SJSA1 (cell line): ENCODE data around the gene UNC5C. TPM values are rescaled to one million over a fixed set of nuclear protein-coding genes. Genes with fewer than 3 reads are reported as not detected.

Experiments
- DNase-seq, 2 experiments: peaks; one replicate each; pipeline ENCODE4 v3.0.0-alpha.2; 2015 to 2020; ENCODE audit warnings: low spot score in 2 of 2, low read depth in 1 of 2
- H3K27ac ChIP-seq: fragments of 250-450 bp; sonication (Bioruptor Pico); 2 replicates; pipeline ENCODE4 v1.5.1; 2020; ENCODE audit warnings: mild to moderate bottlenecking, moderate library complexity
- H3K27me3 ChIP-seq: fragments of 250-450 bp; sonication (Bioruptor Pico); replicated peaks from 2 replicates; pipeline ENCODE4 v1.5.1; 2020; ENCODE audit warnings: mild to moderate bottlenecking, moderate library complexity
- H3K36me3 ChIP-seq: fragments of 250-450 bp; sonication (Bioruptor Pico); 2 replicates; pipeline ENCODE4 v1.5.1; 2020; ENCODE audit warnings: mild to moderate bottlenecking
- H3K4me1 ChIP-seq: fragments of 250-450 bp; sonication (Bioruptor Pico); replicated peaks from 2 replicates; pipeline ENCODE4 v1.6.1; 2021; ENCODE audit warnings: mild to moderate bottlenecking
- H3K4me3 ChIP-seq: fragments of 250-450 bp; sonication (Bioruptor Pico); 2 replicates; pipeline ENCODE4 v1.5.1; 2020; ENCODE audit warnings: mild to moderate bottlenecking
- H3K9me3 ChIP-seq: fragments of 250-450 bp; sonication (Bioruptor Pico); replicated peaks from 2 replicates; pipeline ENCODE4 v1.5.1; 2020; ENCODE audit warnings: mild to moderate bottlenecking
- total RNA-seq: library from RNA; depleted of rRNA; stranded (reverse); fragments of >200 nt; shearing (Covaris generic); gene quantifications from 2 replicates; pipeline ENCODE4 v1.2.3, GENCODE V29; 2014

UNC5C gene
- total RNA-seq, 1 experiment from 2014 or later: 0.03 TPM

DNA sequence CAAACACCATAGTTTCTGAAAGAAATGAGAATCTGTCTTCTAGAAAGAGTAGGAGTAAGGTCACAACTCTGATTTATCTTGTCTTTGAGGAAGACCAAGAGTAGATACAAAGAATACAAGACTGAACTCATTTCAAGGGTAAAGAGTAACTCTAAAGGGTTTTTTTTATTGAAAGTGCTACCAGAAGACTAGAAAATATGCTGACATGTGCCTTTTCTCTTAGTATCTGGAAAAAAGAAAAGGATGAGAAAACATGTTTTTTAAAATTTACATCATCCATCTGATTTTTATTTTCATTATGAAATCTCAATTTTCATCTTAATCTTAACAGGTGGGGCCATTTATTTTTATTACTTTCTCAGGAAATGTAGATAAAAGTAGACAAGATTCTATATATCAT, 43.0 kb downstream of the UNC5C start:
- no peaks in the 10 kb centered on the region for H3K27me3 ChIP-seq
- no peak overlapping the region for H3K4me3 ChIP-seq
- no peaks in the 10 kb centered on the region for H3K36me3 ChIP-seq
- peaks cover 42% of the 10 kb centered on the region for H3K4me1 ChIP-seq
- DNase-seq: peak in 1 of 2 experiments; percentile 14
- no peaks in the 10 kb centered on the region; the same call in 1 of the 2 replicates for H3K9me3 ChIP-seq
- peak overlapping the region; percentile 43 for H3K27ac ChIP-seq

DNA sequence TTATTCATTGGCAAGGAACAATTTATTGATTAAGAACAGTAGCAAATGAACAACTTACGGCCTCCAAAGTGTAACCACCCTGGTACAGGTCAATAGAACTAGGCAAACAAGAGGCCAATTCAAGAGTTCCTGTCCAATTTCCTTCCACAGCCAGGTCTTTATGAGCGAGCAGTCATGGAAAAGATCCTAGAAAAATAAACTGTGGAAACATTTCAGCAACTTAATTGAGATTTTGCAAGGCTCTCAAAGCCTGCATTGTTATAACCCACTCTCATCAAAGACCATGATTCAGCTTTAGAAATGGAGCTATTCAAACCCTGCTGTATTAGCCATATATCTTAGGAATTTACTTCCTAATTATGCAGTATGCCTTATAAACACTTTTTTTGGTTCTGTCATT, 43.6 kb downstream of the UNC5C start:
- Histone ChIP-seq H3K27me3 (no peaks in the 10 kb centered on the region), H3K27ac (peak overlapping the region; percentile 43)
- peak in 1 of 2 experiments; percentile 56 for DNase-seq

DNA sequence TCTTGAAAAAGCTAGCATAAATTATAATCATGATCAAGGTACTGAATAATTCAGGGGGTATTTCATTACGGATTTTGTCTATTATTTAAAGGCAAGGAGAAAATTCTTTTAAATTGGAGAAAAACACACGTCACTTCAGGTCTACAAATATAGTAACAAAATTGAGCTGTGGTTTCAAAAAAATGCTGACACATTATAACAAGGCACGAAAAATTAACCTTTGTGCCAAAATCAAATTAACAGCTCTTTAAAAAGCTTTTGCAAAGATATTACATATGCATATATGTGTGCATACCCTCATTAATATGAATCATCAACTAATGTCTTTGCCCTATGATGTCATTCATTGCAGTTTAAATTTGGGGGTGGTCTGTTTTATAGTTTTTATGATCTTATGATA, 44.3 kb downstream of the UNC5C start:
- Histone ChIP-seq H3K27me3 (no peaks in the 10 kb centered on the region), H3K4me3 (no peak overlapping the region), H3K9me3 (no peaks in the 10 kb centered on the region; the same call in 1 of the 2 replicates), H3K4me1 (peaks cover 42% of the 10 kb centered on the region), H3K27ac (no peak overlapping the region), H3K36me3 (no peaks in the 10 kb centered on the region)
- DNase-seq: no peak

More for the DNA sequence above, 43.6 kb downstream of the UNC5C start:
- Histone ChIP-seq H3K4me1 (peaks cover 42% of the 10 kb centered on the region), H3K9me3 (no peaks in the 10 kb centered on the region; the same call in 1 of the 2 replicates), H3K4me3 (no peak overlapping the region), H3K36me3 (no peaks in the 10 kb centered on the region)

DNA sequence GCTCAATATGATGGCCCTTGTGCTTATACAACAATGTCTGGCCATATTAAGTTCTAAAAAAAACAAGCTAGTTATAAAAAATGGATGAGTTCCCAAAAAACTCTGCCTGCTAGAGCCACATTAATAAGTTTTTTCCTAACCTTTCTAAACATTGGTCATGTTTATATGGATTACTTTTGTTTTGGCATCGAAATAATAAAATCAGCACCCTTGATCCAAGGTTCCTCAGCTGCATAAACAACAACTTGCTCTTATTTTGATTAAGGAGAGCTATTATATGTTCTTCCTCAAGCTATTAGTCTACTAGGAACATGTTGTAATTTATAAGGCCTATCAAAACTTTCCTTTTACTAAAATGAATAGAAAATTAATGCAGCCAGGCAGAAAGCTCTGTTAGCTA, 48.4 kb downstream of the UNC5C start:
- Histone ChIP-seq H3K36me3 (no peaks in the 10 kb centered on the region), H3K27me3 (0 out of 2 replicates have a peak, but pooled peaks cover 3% of the 10 kb centered on the region), H3K4me1 (peaks cover 6% of the 10 kb centered on the region), H3K4me3 (no peak overlapping the region), H3K9me3 (no peaks in the 10 kb centered on the region), H3K27ac (no peak overlapping the region)
- no peak for DNase-seq

DNA sequence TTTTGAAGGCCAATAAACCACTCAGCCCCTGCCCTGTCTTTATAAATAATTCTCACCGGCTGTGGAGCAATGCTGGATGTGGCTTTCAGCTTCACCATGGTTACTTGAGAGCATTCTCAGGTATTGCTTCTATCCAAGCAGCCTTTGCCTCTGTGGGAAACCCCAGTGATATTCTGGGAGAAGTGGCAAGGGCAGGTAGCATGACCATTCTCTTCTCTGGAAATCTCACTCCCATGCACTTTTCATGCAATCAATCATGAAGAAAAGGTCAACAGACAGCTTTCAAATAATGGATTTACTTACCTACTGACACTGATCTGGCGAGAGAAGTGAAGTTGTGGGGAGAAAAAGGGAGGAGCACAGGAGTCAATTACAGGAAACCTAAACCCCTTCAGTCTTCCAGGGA, 49.5 kb downstream of the UNC5C start:
- Histone ChIP-seq H3K36me3 (no peaks in the 10 kb centered on the region), H3K27me3 (0 out of 2 replicates have a peak, but pooled peaks cover 3% of the 10 kb centered on the region), H3K4me3 (no peak overlapping the region), H3K27ac (no peak overlapping the region), H3K9me3 (no peaks in the 10 kb centered on the region), H3K4me1 (no peaks in the 10 kb centered on the region)
- DNase-seq: no peak

DNA sequence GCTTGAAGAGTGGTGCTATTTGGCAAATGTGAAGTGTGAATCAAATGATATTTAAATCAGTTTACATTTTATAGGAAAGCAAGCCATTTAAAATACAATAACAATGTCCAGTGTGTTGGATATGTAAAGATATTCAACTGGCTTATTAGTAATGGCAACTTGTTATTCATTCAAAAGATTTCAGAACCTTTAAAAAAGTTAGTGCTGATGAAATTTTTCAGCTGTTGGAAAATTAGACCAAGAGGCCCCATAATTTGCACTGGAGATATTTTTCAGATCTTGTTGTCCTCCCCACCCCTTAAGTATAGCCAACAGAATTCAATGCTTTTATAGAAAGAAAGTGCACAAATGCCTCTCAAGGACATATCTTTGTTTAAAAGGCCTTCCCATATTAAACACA, 54.6 kb downstream of the UNC5C start:
- H3K4me1 ChIP-seq: no peaks in the 10 kb centered on the region
- H3K4me3 ChIP-seq: no peak overlapping the region
- H3K27ac ChIP-seq: no peak overlapping the region
- 0 out of 2 replicates have a peak, but pooled peaks cover 3% of the 10 kb centered on the region for H3K27me3 ChIP-seq
- DNase-seq: no peak
- no peaks in the 10 kb centered on the region for H3K9me3 ChIP-seq
- H3K36me3 ChIP-seq: no peaks in the 10 kb centered on the region

DNA sequence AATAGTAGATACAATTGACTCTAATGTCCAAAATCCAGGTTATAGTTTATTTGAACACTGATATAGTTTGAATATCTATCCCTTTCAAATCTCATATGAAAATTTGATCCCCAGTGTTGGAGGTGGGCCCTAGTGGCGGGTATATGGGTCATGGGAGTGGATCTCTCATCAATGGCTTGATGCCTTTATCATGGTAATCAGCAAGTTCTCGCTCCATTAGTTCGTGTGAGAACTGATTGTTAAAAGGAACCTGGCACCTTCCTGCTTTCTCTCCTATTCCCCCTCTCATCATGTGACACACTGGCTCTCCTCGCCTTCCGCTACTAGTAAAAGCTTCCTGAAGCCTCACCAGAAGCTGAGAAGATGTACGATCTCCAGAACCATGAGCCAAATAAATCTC, 70.1 kb downstream of the UNC5C start:
- no peaks in the 10 kb centered on the region for H3K36me3 ChIP-seq

DNA sequence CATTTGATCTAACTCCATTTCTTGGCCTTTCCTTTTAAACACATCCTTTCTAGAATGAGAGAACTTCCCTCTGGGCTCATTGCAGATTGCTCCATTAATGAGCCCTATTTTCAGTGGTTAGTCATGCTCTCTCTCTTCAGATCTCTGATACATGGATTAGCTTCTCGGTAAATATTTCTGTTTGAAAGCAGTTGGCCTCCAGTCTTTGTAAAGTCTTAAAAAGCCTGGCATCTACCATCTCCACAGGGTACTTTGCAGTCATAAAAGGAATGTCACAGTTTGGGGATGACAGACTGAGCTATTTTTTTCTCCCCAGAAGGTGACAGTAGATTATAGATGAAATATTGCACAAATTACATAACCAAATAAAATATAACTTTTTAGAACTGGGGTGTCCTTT, 72.7 kb downstream of the UNC5C start:
- H3K9me3 ChIP-seq: no peaks in the 10 kb centered on the region
- no peak for DNase-seq
- no peaks in the 10 kb centered on the region for H3K4me1 ChIP-seq
- no peak overlapping the region for H3K27ac ChIP-seq
- H3K27me3 ChIP-seq: no peaks in the 10 kb centered on the region
- H3K4me3 ChIP-seq: no peak overlapping the region
- H3K36me3 ChIP-seq: no peaks in the 10 kb centered on the region

More for the DNA sequence above, 70.1 kb downstream of the UNC5C start:
- Histone ChIP-seq H3K4me1 (no peaks in the 10 kb centered on the region), H3K27me3 (no peaks in the 10 kb centered on the region), H3K4me3 (no peak overlapping the region), H3K9me3 (no peaks in the 10 kb centered on the region), H3K27ac (no peak overlapping the region)
- DNase-seq: no peak

DNA sequence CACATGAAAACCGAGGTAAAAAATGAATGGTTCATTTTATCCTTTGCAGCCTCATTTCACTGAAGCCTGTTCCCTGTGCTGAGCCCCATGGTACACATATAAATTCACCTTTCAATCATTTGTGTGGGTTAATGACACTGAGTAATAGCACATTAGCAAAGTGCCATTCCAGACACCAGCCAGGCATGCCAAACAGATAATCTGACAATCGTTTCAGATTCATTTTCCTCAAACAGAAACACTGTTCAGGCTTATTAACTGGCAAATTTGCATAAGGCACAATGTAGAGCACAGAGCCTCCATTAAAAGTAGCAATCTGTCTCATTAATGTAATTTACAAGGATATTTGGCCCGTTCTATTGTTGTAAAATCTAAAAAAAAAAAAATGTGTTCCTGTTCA, 76.2 kb downstream of the UNC5C start:
- H3K9me3 ChIP-seq: no peaks in the 10 kb centered on the region
- DNase-seq: no peak
- no peaks in the 10 kb centered on the region for H3K27me3 ChIP-seq
- H3K4me3 ChIP-seq: no peak overlapping the region
- no peaks in the 10 kb centered on the region for H3K36me3 ChIP-seq
- no peak overlapping the region for H3K27ac ChIP-seq
- H3K4me1 ChIP-seq: no peaks in the 10 kb centered on the region

DNA sequence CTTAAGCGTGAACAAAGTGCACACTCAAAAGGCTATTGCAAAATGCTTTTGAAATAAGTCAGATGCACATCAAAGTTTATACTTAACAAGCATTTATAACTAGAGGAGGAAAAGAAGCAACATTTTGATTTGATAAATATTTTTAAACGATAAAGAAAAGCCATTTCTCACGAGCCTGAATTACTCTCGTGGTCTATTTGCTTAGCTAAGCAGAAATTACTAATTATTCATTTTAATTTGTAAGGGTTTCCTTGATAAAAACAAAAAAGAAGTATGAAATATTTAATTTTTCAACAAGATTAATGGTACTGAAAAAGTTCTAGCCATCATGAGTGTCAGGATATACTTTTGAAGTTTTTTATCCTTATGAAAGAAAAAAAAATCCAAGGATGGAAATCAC, 78.2 kb downstream of the UNC5C start:
- Histone ChIP-seq H3K4me3 (no peak overlapping the region), H3K27ac (no peak overlapping the region), H3K4me1 (no peaks in the 10 kb centered on the region), H3K9me3 (no peaks in the 10 kb centered on the region), H3K36me3 (no peaks in the 10 kb centered on the region), H3K27me3 (no peaks in the 10 kb centered on the region)
- DNase-seq: no peak

DNA sequence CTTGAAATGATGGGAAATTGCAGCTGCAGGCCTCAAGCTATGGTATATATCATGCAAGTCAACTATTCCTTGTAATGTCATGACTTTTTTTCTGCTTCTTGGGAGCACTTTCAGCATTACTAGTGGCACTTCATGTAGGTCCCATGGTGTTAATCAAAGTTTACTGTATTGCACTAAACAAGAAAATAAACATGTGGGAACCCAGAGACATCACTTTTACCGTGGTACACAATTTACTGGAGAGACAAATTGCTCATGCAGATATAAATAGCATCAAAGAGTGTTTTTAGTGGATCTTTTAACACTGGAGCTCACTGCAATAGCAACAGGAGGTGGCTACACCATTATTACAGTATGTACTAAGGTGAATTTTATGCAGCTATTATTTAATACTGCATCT, 79.2 kb downstream of the UNC5C start:
- no peak for DNase-seq
- Histone ChIP-seq H3K4me1 (peaks cover 8% of the 10 kb centered on the region), H3K27me3 (no peaks in the 10 kb centered on the region), H3K36me3 (no peaks in the 10 kb centered on the region), H3K9me3 (no peaks in the 10 kb centered on the region), H3K27ac (no peak overlapping the region), H3K4me3 (no peak overlapping the region)

DNA sequence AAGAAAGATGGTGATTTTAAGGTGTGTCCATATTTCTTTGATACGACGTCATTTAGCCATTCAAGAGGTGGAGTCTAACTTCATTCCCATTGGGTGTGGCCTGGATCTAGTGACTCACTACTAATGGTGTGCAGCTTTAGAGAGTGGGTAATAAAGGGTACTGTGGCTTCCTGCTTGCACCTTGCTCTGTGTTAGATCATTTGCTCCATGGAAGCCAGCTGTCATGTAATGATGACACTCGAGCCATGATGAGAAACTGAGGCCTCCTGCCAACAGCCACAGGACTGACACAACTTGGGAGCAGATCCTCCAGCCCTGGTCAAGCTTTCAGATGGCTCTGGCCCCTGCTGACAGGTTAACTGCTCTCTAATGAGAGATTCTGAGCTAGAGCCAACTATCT, 82.0 kb downstream of the UNC5C start:
- Histone ChIP-seq H3K4me3 (no peak overlapping the region), H3K36me3 (no peaks in the 10 kb centered on the region), H3K9me3 (no peaks in the 10 kb centered on the region), H3K4me1 (peaks cover 8% of the 10 kb centered on the region), H3K27ac (no peak overlapping the region), H3K27me3 (no peaks in the 10 kb centered on the region)
- no peak for DNase-seq

DNA sequence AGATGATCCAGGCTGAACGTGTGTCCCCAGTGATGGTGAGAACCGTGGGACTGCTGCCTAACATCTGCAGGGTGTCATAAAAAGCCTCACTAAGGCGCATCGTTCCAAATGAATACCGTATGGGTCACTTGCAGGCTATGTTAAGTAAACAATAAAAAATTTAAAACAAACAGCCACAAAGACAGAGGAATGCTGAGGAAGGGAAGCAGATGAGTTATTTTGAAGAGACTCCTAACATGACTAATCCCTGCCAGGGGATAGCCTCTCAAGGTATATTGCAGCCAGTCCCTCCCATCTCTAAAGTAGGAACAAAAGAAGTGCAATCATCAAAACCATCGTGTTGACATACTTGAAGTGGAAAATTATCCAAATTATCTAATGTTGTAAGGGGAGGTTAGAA, 83.8 kb downstream of the UNC5C start:
- DNase-seq: peak in 1 of 2 experiments; percentile 30
- no peaks in the 10 kb centered on the region for H3K27me3 ChIP-seq

DNA sequence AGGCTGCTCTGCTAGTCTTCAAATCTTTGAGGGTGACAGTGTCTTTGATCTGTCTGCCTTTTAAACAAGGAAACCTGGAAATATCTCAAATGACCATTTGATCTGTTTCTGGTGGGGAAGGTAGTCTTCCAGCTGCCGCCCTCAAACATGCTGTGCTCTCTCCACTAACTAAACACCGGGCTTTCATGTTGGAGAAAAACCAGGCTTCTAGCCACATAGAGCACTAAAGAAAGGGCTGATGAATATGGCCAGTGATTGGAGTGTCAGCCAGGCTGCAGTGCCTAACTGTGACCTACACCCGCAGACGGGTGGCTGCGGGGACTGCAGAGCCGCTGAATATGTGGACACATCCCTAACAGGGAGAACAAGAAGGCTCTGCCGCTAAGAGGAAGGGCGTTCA, 85.9 kb downstream of the UNC5C start:
- Histone ChIP-seq H3K27ac (no peak overlapping the region), H3K9me3 (no peaks in the 10 kb centered on the region), H3K4me1 (peaks cover 8% of the 10 kb centered on the region), H3K27me3 (no peaks in the 10 kb centered on the region), H3K4me3 (no peak overlapping the region), H3K36me3 (no peaks in the 10 kb centered on the region)
- DNase-seq: no peak

More for the DNA sequence above, 83.8 kb downstream of the UNC5C start:
- H3K4me1 ChIP-seq: peaks cover 8% of the 10 kb centered on the region
- no peak overlapping the region for H3K4me3 ChIP-seq
- no peak overlapping the region for H3K27ac ChIP-seq
- H3K9me3 ChIP-seq: no peaks in the 10 kb centered on the region
- H3K36me3 ChIP-seq: no peaks in the 10 kb centered on the region

DNA sequence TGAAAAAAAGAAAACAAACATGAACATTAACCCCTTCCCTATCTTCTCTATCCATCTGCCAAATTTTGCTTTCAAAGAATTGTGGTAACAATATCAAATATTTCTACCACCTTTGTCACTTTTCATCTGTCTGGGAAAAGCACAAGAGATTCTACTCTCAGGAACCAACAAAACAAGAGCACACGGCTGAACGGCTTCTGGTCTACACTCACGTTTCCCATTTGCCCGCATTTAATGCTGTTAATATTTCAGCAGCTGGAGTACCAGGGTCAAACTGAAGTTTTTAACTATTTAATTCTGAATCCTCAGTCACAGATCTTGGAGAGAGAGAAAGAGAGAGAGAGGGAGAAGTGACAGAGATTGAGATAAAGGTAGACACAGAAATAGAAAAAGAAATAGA, 91.4 kb downstream of the UNC5C start:
- no peak overlapping the region for H3K4me3 ChIP-seq
- no peaks in the 10 kb centered on the region for H3K9me3 ChIP-seq
- no peak overlapping the region for H3K27ac ChIP-seq
- no peak for DNase-seq
- H3K4me1 ChIP-seq: no peaks in the 10 kb centered on the region
- no peaks in the 10 kb centered on the region for H3K27me3 ChIP-seq
- H3K36me3 ChIP-seq: no peaks in the 10 kb centered on the region
